Neuronal stem cell (in vitro differentiated cells): ENCODE measurements around the gene MYH14.

Experiments
- DNase-seq: peaks from one replicate; pipeline ENCODE4 v3.0.0-alpha.2; 2013; ENCODE audit warnings: low spot score
- H2AFZ ChIP-seq: one replicate; pipeline ENCODE4 v1.6.1; 2013; ENCODE audit warnings: mild to moderate bottlenecking, low read length, inconsistent platforms
- H2AK5ac ChIP-seq: 2 replicates; pipeline ENCODE4 v1.6.1; 2013; ENCODE audit warnings: low read depth, mild to moderate bottlenecking, inconsistent platforms, low read length, moderate library complexity, mixed read lengths
- H2BK120ac ChIP-seq: 2 replicates; pipeline ENCODE4 v1.6.1; 2013; ENCODE audit warnings: low read depth, mild to moderate bottlenecking, inconsistent platforms, low read length, moderate library complexity, mixed read lengths
- H2BK12ac ChIP-seq: one replicate; pipeline ENCODE4 v1.6.1; 2013; ENCODE audit warnings: low read length, inconsistent platforms
- H2BK15ac ChIP-seq: 2 replicates; pipeline ENCODE4 v1.6.1; 2013; ENCODE audit warnings: mild to moderate bottlenecking, low read length, inconsistent platforms, mixed read lengths
- H2BK5ac ChIP-seq: one replicate; pipeline ENCODE4 v1.6.1; 2013; ENCODE audit warnings: inconsistent platforms, mild to moderate bottlenecking, low read length, moderate library complexity
- H3K14ac ChIP-seq: one replicate; pipeline ENCODE4 v1.6.1; 2013; ENCODE audit warnings: low read length, inconsistent platforms
- H3K18ac ChIP-seq: 2 replicates; pipeline ENCODE4 v1.6.1; 2013; ENCODE audit warnings: low read length, inconsistent platforms
- H3K23ac ChIP-seq: 2 replicates; pipeline ENCODE4 v1.6.1; 2013; ENCODE audit warnings: low read depth, mild to moderate bottlenecking, mixed read lengths, low read length, inconsistent platforms; ENCODE audit not compliant: poor library complexity
- H3K27ac ChIP-seq: replicated peaks from 3 replicates; pipeline ENCODE4 v1.5.1; 2013; ENCODE audit warnings: low read length, inconsistent platforms
- H3K27me3 ChIP-seq, 3 experiments: 2 replicates each; pipeline ENCODE4 v1.6.1; 2013; ENCODE audit warnings: low read length in 3 of 3, mild to moderate bottlenecking in 2 of 3, inconsistent platforms in 1 of 3, low read depth in 1 of 3, mixed read lengths in 1 of 3, moderate library complexity in 1 of 3; ENCODE audit not compliant: control insufficient read depth in 3 of 3, insufficient read depth in 3 of 3
- H3K36me3 ChIP-seq, 2 donors: replicated peaks in 1 of 2; 2 replicates each; pipeline ENCODE4 v1.6.1; 2013; ENCODE audit warnings: low read length in 2 of 2; ENCODE audit not compliant: control insufficient read depth in 2 of 2, insufficient read depth in 2 of 2
- H3K4ac ChIP-seq: 2 replicates; pipeline ENCODE4 v1.6.1; 2013; ENCODE audit warnings: inconsistent platforms, mild to moderate bottlenecking, low read length, moderate library complexity
- H3K4me1 ChIP-seq, 2 donors: 1 replicate in 1 of 2; 2 replicates in 1 of 2; pipeline ENCODE4 v1.6.1; 2013; ENCODE audit warnings: low read length in 2 of 2, low read depth in 1 of 2; ENCODE audit not compliant: control insufficient read depth in 2 of 2, insufficient read depth in 1 of 2
- H3K4me2 ChIP-seq: one replicate; pipeline ENCODE4 v1.6.1; 2013; ENCODE audit warnings: mild to moderate bottlenecking, low read length, inconsistent platforms; ENCODE audit not compliant: insufficient read depth, poor library complexity, severe bottlenecking
- H3K4me3 ChIP-seq, 2 donors: 2 replicates each; pipeline ENCODE4 v1.5.1; 2013; ENCODE audit warnings: low read length in 2 of 2, mild to moderate bottlenecking in 2 of 2, inconsistent platforms in 1 of 2, moderate library complexity in 1 of 2
- H3K79me1 ChIP-seq: one replicate; pipeline ENCODE4 v1.6.1; 2013; ENCODE audit warnings: low read depth, mild to moderate bottlenecking, inconsistent platforms, low read length, moderate library complexity
- H3K9ac ChIP-seq: one replicate; pipeline ENCODE4 v1.6.1; 2013; ENCODE audit warnings: mild to moderate bottlenecking, low read depth, low read length, inconsistent platforms; ENCODE audit not compliant: poor library complexity
- H3K9me3 ChIP-seq, 2 donors: replicated peaks in 1 of 2; 2 replicates each; pipeline versions ENCODE3 to v1.6.1; 2013; ENCODE audit warnings: low read length in 2 of 2, mild to moderate bottlenecking in 2 of 2, inconsistent platforms in 1 of 2, low read depth in 1 of 2, mixed read lengths in 1 of 2, moderate library complexity in 1 of 2; ENCODE audit not compliant: control insufficient read depth in 2 of 2, insufficient read depth in 1 of 2
- H4K8ac ChIP-seq: one replicate; pipeline ENCODE4 v1.6.1; 2013; ENCODE audit warnings: low read depth, mild to moderate bottlenecking, inconsistent platforms, low read length, moderate library complexity
- H4K91ac ChIP-seq: one replicate; pipeline ENCODE4 v1.6.1; 2013; ENCODE audit warnings: low read length, low read depth, mild to moderate bottlenecking, inconsistent platforms; ENCODE audit not compliant: poor library complexity
- WGBS, 2 donors: extraction: QIAGEN DNeasy Blood & Tissue Kit; methylation state at CpG; one replicate each; pipeline ENCODE4 v1.1.7; 2013; ENCODE audit warnings: missing lambda C conversion rate in 2 of 2, mixed read lengths in 1 of 2; ENCODE audit not compliant: insufficient read length in 2 of 2, insufficient replicate concordance in 1 of 2; ENCODE audit errors: extremely low coverage in 2 of 2; 5-methylcytosine and 5-hydroxymethylcytosine counted together

Gene MYH14

GRCh38 chr19:50213925-50214324, 10.5 kb downstream of the MYH14 start:
- H3K4me3 ChIP-seq: no peak overlapping the region
- H2BK120ac ChIP-seq: no peak overlapping the region
- peaks cover 0 to 6% of the 10 kb centered on the region in 2 donors for H3K4me1 ChIP-seq
- H3K23ac ChIP-seq: no peak overlapping the region
- no peak overlapping the region for H3K18ac ChIP-seq
- DNase-seq: no peak
- H3K79me1 ChIP-seq: no peaks in the 10 kb centered on the region
- no peak overlapping the region for H3K9ac ChIP-seq
- H2AFZ ChIP-seq: no peak overlapping the region
- no peak overlapping the region for H3K4ac ChIP-seq
- no peak overlapping the region for H2BK5ac ChIP-seq
- H3K36me3 ChIP-seq: peaks cover 0 to 4% of the 10 kb centered on the region in 2 donors
- no peaks in the 10 kb centered on the region for H3K27me3 ChIP-seq
- WGBS, 2 donors: no CpG with 5 or more reads among the region's 1 CpG
- no peak overlapping the region for H3K4me2 ChIP-seq
- H4K91ac ChIP-seq: no peak overlapping the region
- no peak overlapping the region for H2BK15ac ChIP-seq
- peaks cover 0 to 7% of the 10 kb centered on the region in 2 donors for H3K9me3 ChIP-seq
- no peak overlapping the region for H2BK12ac ChIP-seq
- no peak overlapping the region for H3K14ac ChIP-seq
- no peak overlapping the region for H2AK5ac ChIP-seq
- H4K8ac ChIP-seq: no peak overlapping the region
- no peak overlapping the region for H3K27ac ChIP-seq

- H2BK5ac ChIP-seq: peak overlapping the region; percentile 32
- no peaks in the 10 kb centered on the region for H3K27me3 ChIP-seq
- H3K4ac ChIP-seq: peak overlapping the region; percentile 3
- H3K36me3 ChIP-seq: peaks cover 0 to 4% of the 10 kb centered on the region in 2 donors
- H3K18ac ChIP-seq: peak overlapping the region; percentile 86
- WGBS, 2 donors: no CpG with 5 or more reads among the region's 25 CpGs
- no peak overlapping the region for H2BK120ac ChIP-seq
- no peak overlapping the region for H3K23ac ChIP-seq
- peak overlapping the region; percentile 68 for H2AK5ac ChIP-seq
- H3K4me2 ChIP-seq: peak overlapping the region; percentile 33
- H2BK12ac ChIP-seq: no peak overlapping the region
- no peak overlapping the region for H3K14ac ChIP-seq
- H4K91ac ChIP-seq: no peak overlapping the region
- no peak overlapping the region for H2AFZ ChIP-seq
- peak overlapping the region; percentile 94 for H2BK15ac ChIP-seq
- no peak overlapping the region for H3K4me3 ChIP-seq
- H3K9ac ChIP-seq: no peak overlapping the region
- peaks cover 0 to 6% of the 10 kb centered on the region in 2 donors for H3K4me1 ChIP-seq
- H3K9me3 ChIP-seq: peaks cover 0 to 9% of the 10 kb centered on the region in 2 donors
- no peaks in the 10 kb centered on the region for H3K79me1 ChIP-seq
- peak overlapping the region; percentile 31 for H3K27ac ChIP-seq
- H4K8ac ChIP-seq: no peak overlapping the region
- DNase-seq: no peak
These were observed 11.5 kb downstream of the MYH14 start for GRCh38 chr19:50214699-50215543.

DNA sequence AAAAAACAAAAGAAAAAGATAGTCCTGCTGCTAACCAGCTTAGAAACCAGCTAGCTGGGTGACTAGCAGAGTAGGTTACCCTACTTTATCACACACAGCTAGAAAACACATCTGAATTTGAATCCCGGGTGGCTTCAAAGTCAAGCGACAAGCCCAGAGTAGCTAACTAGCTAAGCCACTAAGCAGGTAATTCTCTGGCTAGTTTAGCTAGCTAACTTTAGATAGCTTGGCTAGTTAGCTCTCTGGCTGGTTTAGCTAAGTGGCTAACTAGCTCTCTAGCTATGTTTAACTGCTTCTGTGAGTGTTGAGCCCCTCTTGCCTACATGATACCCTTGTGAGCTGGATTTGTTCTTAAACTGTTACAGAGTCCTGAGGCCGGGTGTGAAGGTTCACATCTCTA, 12.4 kb downstream of the MYH14 start:
- Histone ChIP-seq H2BK12ac (no peak overlapping the region), H4K91ac (no peak overlapping the region), H3K27me3 (no peaks in the 10 kb centered on the region), H2AK5ac (no peak overlapping the region), H3K4me3 (no peak overlapping the region), H3K4ac (no peak overlapping the region), H2BK15ac (no peak overlapping the region), H3K36me3 (peaks cover 0 to 2% of the 10 kb centered on the region in 2 donors), H2BK120ac (no peak overlapping the region), H4K8ac (no peak overlapping the region), H3K14ac (no peak overlapping the region), H3K9ac (no peak overlapping the region), H3K4me2 (no peak overlapping the region), H3K79me1 (no peaks in the 10 kb centered on the region), H3K27ac (no peak overlapping the region), H2AFZ (no peak overlapping the region), H3K18ac (no peak overlapping the region), H3K9me3 (peaks cover 0 to 9% of the 10 kb centered on the region in 2 donors), H2BK5ac (peak overlapping the region; percentile 32), H3K4me1 (peaks cover 0 to 6% of the 10 kb centered on the region in 2 donors), H3K23ac (no peak overlapping the region)
- DNase-seq: no peak
- no CpG with 5 or more reads among the region's 3 CpGs for WGBS, 2 donors

DNA sequence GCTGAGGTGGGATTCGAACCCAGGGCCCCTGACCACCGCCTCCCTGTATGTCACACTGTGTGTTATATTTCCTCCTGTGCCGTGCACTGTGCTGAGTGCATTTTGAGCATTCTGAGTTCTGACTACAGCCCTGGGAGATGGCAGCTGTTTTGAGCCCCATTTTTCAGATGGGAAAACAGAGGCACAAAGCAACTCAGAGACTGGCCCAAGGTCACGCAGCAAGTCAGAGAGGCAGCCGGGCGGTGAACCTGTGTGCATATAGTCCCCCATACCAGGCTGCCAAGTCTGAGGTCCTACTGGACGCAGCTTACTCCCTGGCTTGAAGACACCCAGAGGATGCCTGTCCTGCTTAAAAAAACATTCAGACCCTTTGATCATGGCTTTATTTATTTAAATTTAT, 17.7 kb downstream of the MYH14 start:
- Histone ChIP-seq H2AFZ (no peak overlapping the region), H2BK120ac (no peak overlapping the region), H3K23ac (no peak overlapping the region), H3K18ac (no peak overlapping the region), H2BK15ac (no peak overlapping the region), H3K9me3 (peaks cover 0 to 9% of the 10 kb centered on the region in 2 donors), H3K27me3 (no peaks in the 10 kb centered on the region), H3K4ac (no peak overlapping the region), H2BK12ac (no peak overlapping the region), H2BK5ac (no peak overlapping the region), H3K14ac (no peak overlapping the region), H3K9ac (no peak overlapping the region), H4K91ac (no peak overlapping the region), H3K4me1 (no peaks in the 10 kb centered on the region), H4K8ac (peak overlapping the region; percentile 33), H2AK5ac (no peak overlapping the region), H3K36me3 (peaks cover 0 to 8% of the 10 kb centered on the region in 2 donors), H3K27ac (no peak overlapping the region), H3K4me3 (no peak overlapping the region), H3K79me1 (no peaks in the 10 kb centered on the region), H3K4me2 (no peak overlapping the region)
- WGBS, 2 donors: no CpG with 5 or more reads among the region's 7 CpGs
- DNase-seq: no peak
